Endothelial cell of umbilical vein (primary cell): ENCODE data around the gene PLPPR4. TPM values are rescaled to one million over a fixed set of nuclear protein-coding genes. Genes with fewer than 3 reads are reported as not detected.

ENCODE experiments used
- BruUV-seq: library from RNA; stranded (reverse); fragments of 400-500 nt; replicated peaks from 2 replicates; lab custom pipeline; 2021; lab: Mats Ljungman, UMichigan
- CTCF ChIA-PET: fragments of 300-600, 350-600 bp; sonication (Branson Sonifier 250); formaldehyde crosslinking; loops from one replicate; lab custom pipeline; 2021; ENCODE audit warnings: antibody characterized with exemption, inconsistent platforms; lab: Charles Lee
- POLR2A ChIA-PET: fragments of 300-600, 350-600 bp; sonication (Branson Sonifier 250); formaldehyde crosslinking; loops from one replicate; lab custom pipeline; 2021; ENCODE audit warnings: antibody characterized with exemption, inconsistent platforms; lab: Charles Lee
- DNase-seq: peaks from one replicate; pipeline ENCODE4 v3.0.0-alpha.2; 2011; ENCODE audit warnings: low read depth, low spot score
- FAIRE-seq: peaks from 2 replicates; lab custom pipeline; 2011; peaks lifted over from hg19 to GRCh38; lab: Jason Lieb, UNC
- H2AFZ ChIP-seq: 2 replicates; pipeline ENCODE4 v1.6.0; 2012; ENCODE audit warnings: low read depth, low read length, control low read depth, inconsistent platforms
- H3K27ac ChIP-seq: 2 replicates; pipeline ENCODE4 v1.5.1; 2011; ENCODE audit warnings: low read depth, mild to moderate bottlenecking, control low read depth, low read length, moderate library complexity; ENCODE audit not compliant: insufficient read depth
- H3K27me3 ChIP-seq, 2 experiments: 2 replicates each; pipeline versions ENCODE4 v1.6.0 to v1.6.1; 2011; ENCODE audit warnings: low read length in 2 of 2, mixed read lengths in 1 of 2; ENCODE audit not compliant: control insufficient read depth in 2 of 2, insufficient read depth in 2 of 2
- H3K36me3 ChIP-seq, 2 experiments: 2 replicates in 1 of 2; 3 replicates in 1 of 2; pipeline ENCODE4 v1.5.1; 2011; ENCODE audit warnings: low read length in 2 of 2, mild to moderate bottlenecking in 1 of 2, moderate library complexity in 1 of 2; ENCODE audit not compliant: control insufficient read depth in 2 of 2, insufficient read depth in 2 of 2; ENCODE audit errors: extremely low read depth in 1 of 2
- H3K4me1 ChIP-seq: 3 replicates; pipeline ENCODE4 v1.5.1; 2011; ENCODE audit warnings: mild to moderate bottlenecking, low read length; ENCODE audit not compliant: control insufficient read depth, insufficient read depth; ENCODE audit errors: extremely low read depth
- H3K4me2 ChIP-seq: 2 replicates; pipeline ENCODE4 v1.6.1; 2011; ENCODE audit warnings: low read length, control low read depth, mixed read lengths; ENCODE audit not compliant: insufficient read depth
- H3K4me3 ChIP-seq, 3 experiments: fragments of 200-600 bp in 1 of 3; sonication (generic), shearing (Covaris generic) in 1 of 3; replicated peaks in 1 of 3; 2 replicates each; pipeline ENCODE4 v1.5.1; 2011 to 2016; ENCODE audit warnings: control low read depth in 3 of 3, low read length in 3 of 3, mild to moderate bottlenecking in 2 of 3, inconsistent platforms in 1 of 3, low read depth in 1 of 3, moderate library complexity in 1 of 3; ENCODE audit not compliant: insufficient read depth in 1 of 3
- H3K79me2 ChIP-seq: 2 replicates; pipeline ENCODE4 v1.6.0; 2012; ENCODE audit warnings: low read length, inconsistent platforms; ENCODE audit not compliant: control insufficient read depth, insufficient read depth
- H3K9ac ChIP-seq: replicated peaks from 2 replicates; pipeline ENCODE3; 2011; ENCODE audit warnings: low read length, control low read depth; ENCODE audit not compliant: insufficient read depth; ENCODE audit errors: extremely low read depth
- H3K9me1 ChIP-seq: replicated peaks from 3 replicates; pipeline ENCODE4 v1.6.0; 2011; ENCODE audit warnings: mild to moderate bottlenecking, low read length; ENCODE audit not compliant: control insufficient read depth, insufficient read depth; ENCODE audit errors: extremely low read depth
- H3K9me3 ChIP-seq: replicated peaks from 2 replicates; pipeline ENCODE4 v1.5.1; 2012; ENCODE audit warnings: low read length, inconsistent platforms; ENCODE audit not compliant: control insufficient read depth, insufficient read depth
- H4K20me1 ChIP-seq: replicated peaks from 2 replicates; pipeline ENCODE3; 2011; ENCODE audit warnings: mild to moderate bottlenecking, low read length; ENCODE audit not compliant: control insufficient read depth, insufficient read depth; ENCODE audit errors: extremely low read depth
- CTCF ChIP-seq, 2 donors: IDR thresholded peaks; 1 replicate in 1 of 2; 2 replicates in 1 of 2; pipeline ENCODE4 v1.5.1; 2011; ENCODE audit warnings: low read length in 2 of 2, mild to moderate bottlenecking in 2 of 2, moderate library complexity in 2 of 2, control low read depth in 1 of 2, inconsistent platforms in 1 of 2, low read depth in 1 of 2; ENCODE audit not compliant: insufficient read depth in 1 of 2; ENCODE audit errors: extremely low read depth in 1 of 2
- EZH2 ChIP-seq: IDR thresholded peaks from 2 replicates; pipeline ENCODE4 v1.6.1; 2012; ENCODE audit warnings: borderline replicate concordance, low read depth, mild to moderate bottlenecking, moderate library complexity, low read length, inconsistent platforms; ENCODE audit not compliant: severe bottlenecking
- FOS ChIP-seq: IDR thresholded peaks from 2 replicates; pipeline ENCODE4 v1.6.1; 2011; ENCODE audit warnings: mild to moderate bottlenecking, low read length, moderate library complexity, borderline replicate concordance; ENCODE audit not compliant: insufficient read depth
- GATA2 ChIP-seq: IDR thresholded peaks from 2 replicates; pipeline ENCODE4 v1.7.0; 2011; ENCODE audit warnings: low read depth, mild to moderate bottlenecking, moderate library complexity, mixed read lengths, low read length; ENCODE audit not compliant: insufficient read length, insufficient read depth
- JUN ChIP-seq: IDR thresholded peaks from 2 replicates; pipeline ENCODE4 v1.6.1; 2011; ENCODE audit warnings: borderline replicate concordance, low read depth; ENCODE audit not compliant: insufficient read length, insufficient read depth
- MAX ChIP-seq: IDR thresholded peaks from 2 replicates; pipeline ENCODE4 v1.6.1; 2011; ENCODE audit not compliant: insufficient read depth, insufficient read length
- MYC ChIP-seq: IDR thresholded peaks from one replicate; pipeline ENCODE4 v1.6.1; 2011; ENCODE audit warnings: mild to moderate bottlenecking, low read depth, low read length
- POLR2A ChIP-seq: IDR thresholded peaks from 2 replicates; pipeline ENCODE4 v1.6.1; 2012; ENCODE audit warnings: low read depth, mild to moderate bottlenecking, control low read depth, low read length
- POLR2AphosphoS5 ChIP-seq: IDR thresholded peaks from 2 replicates; pipeline ENCODE4 v1.6.1; 2012; ENCODE audit warnings: low read depth, mild to moderate bottlenecking, control low read depth, low read length, moderate library complexity; ENCODE audit not compliant: insufficient read depth
- dilution Hi-C: fragments of 300-500 bp; cut with MboI; formaldehyde crosslinking; loops from one replicate; pipeline ENCODE4 v1.15.0; 2019; ENCODE audit warnings: low sequenced_read_pairs; ENCODE audit not compliant: extremely low pct_ligation_motif_present
- intact Hi-C: fragments of 100-400 bp; cut with micrococcal nuclease; formaldehyde crosslinking; loops from one replicate; pipeline ENCODE4 v1.10.0; 2022
- polyA plus RNA-seq, 4 experiments: library from polyadenylated mRNA; depleted of rRNA in 3 of 4; stranded (reverse) in 3 of 4; unstranded in 1 of 4; fragments of >200 nt; gene quantifications; 2 replicates each; pipeline versions ENCODE4 v1.2.1 to v1.2.3, GENCODE V29; 2011 to 2012; ENCODE audit warnings: missing spikeins in 1 of 4
- total RNA-seq: library from RNA; stranded (reverse); gene quantifications from 2 replicates; pipeline ENCODE4 v1.2.3, GENCODE V29; 2021

Gene PLPPR4
- total and polyA plus RNA-seq, 2 donors (not counting 3 experiments of a cell fraction or from before 2014, with no cell fraction given) = not detected

- no peak overlapping the region for H3K9ac ChIP-seq
- DNase-seq (no peak), FAIRE-seq (no peak)
- ChIA-PET CTCF (no interaction called here), POLR2A (no interaction called here)
- H3K9me1 ChIP-seq = no peaks in the 10 kb centered on the region
- H2AFZ ChIP-seq = no peak overlapping the region
- intact Hi-C loops = no loop called here
- no peak overlapping the region for H3K27ac ChIP-seq
- H3K36me3 ChIP-seq = no peaks in the 10 kb centered on the region
- no peak overlapping the region for H3K4me2 ChIP-seq
- no peaks in the 10 kb centered on the region for H3K4me1 ChIP-seq
- H3K79me2 ChIP-seq = no peaks in the 10 kb centered on the region
- TF ChIP-seq GATA2 = no peak
- TF ChIP-seq JUN = no peak
- no peak for TF ChIP-seq POLR2A
- TF ChIP-seq FOS = no peak
- no peak for TF ChIP-seq MYC
- TF ChIP-seq MAX = no peak
- no peak for TF ChIP-seq CTCF (IDR thresholded peaks at IDR 0.05; ENCODE audit: extremely low read depth in 1 of 2, insufficient read depth in 1 of 2, low read depth in 1 of 2, low read length in 2 of 2)
- TF ChIP-seq EZH2 = no peak
- no peak for TF ChIP-seq POLR2AphosphoS5
- dilution Hi-C loops = no loop called here
- no peaks in the 10 kb centered on the region for H3K9me3 ChIP-seq
- BruUV-seq = no TSS peak
- H4K20me1 ChIP-seq = no peaks in the 10 kb centered on the region
- peaks cover 0 to 5% of the 10 kb centered on the region in 2 experiments for H3K27me3 ChIP-seq
- no peak overlapping the region for H3K4me3 ChIP-seq
Observed at GRCh38 chr1:99315305-99315704, 51.0 kb downstream of the PLPPR4 start.
